HepG2 (cell line): ENCODE data around the gene POU5F1.

ENCODE experiments used
- POLR2A ChIP-seq, 2 experiments: IDR thresholded peaks; 2 replicates each; pipeline ENCODE4 v1.6.1; 2011; ENCODE audit warnings: low read depth in 2 of 2, low read length in 2 of 2, mild to moderate bottlenecking in 1 of 2, moderate library complexity in 1 of 2; ENCODE audit not compliant: insufficient read depth in 1 of 2
- ZKSCAN1 ChIP-seq: fragments of 150-350 bp; IDR thresholded peaks from 2 replicates; pipeline ENCODE4 v1.6.1; 2014; ENCODE audit warnings: low read length

DNA sequence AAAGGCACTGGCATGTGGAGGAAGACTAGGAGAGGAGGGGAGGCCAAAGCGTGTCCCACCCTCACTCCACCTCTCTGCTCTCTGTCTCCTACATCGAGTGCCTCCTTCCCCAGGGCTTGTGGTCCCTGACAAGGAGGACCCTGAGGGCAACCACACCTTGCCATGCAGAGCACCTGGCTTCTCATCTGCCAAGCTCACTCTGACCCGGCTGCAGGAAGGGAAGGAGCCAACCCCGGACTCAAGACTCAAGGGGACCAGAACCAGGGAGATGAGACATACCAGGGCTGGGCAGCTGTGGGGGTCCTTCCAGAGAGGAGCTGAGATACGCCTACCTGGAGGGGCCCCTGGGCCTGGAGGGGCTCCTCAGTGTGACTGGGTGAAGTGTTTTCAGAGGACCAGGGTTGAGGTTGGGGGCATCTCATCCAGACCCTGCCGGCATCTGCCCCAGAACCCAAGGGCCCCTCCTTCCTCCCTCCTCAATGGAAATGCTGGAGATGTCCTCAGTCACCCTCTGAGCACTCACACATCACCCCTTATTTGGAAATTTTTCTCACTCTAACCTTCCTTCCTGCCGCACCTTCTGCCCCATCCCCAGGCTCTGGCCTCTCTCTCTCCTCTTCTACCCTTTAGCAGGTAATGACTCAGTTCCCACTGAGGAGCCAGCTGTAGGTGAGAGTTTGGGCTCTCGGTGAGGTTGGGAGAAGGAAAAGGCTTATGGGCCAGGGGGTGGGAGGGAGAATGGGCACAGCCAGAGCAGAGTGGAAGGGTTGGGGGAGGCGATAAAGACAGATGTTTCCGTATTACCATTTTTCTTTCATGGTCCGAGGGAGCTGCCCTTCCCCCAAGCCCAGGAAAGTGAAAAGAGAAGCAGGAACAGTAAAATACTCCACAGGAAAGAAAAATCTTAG is 32.0 kb upstream of the POU5F1 start:
- TF ChIP-seq ZKSCAN1 = no peak
- no peak for TF ChIP-seq POLR2A (IDR thresholded peaks at IDR 0.05; ENCODE audit: insufficient read depth in 1 of 2, low read depth in 2 of 2, low read length in 2 of 2)
